ENCODE results near the gene RETN.

DNA sequence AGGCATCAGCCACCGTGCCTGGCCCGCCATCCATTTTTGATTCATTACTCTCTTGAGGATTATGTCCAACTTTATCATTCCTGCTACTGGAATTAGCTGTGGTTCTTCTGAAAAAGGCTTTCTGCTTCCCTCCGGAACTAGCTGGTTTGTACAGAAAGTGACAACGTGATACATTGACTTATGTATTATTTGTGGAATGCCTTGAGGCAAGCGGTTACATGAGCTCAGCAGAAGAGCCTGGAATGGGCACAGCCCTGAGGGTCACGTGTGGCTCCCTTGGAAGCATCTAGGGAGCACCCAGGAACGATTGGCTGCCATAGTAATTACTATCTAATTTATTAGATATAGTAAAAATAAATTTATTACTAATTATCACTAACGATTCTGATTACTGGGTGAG is 14.4 kb upstream of the RETN start:
- TF ChIP-seq, protein P1, sequence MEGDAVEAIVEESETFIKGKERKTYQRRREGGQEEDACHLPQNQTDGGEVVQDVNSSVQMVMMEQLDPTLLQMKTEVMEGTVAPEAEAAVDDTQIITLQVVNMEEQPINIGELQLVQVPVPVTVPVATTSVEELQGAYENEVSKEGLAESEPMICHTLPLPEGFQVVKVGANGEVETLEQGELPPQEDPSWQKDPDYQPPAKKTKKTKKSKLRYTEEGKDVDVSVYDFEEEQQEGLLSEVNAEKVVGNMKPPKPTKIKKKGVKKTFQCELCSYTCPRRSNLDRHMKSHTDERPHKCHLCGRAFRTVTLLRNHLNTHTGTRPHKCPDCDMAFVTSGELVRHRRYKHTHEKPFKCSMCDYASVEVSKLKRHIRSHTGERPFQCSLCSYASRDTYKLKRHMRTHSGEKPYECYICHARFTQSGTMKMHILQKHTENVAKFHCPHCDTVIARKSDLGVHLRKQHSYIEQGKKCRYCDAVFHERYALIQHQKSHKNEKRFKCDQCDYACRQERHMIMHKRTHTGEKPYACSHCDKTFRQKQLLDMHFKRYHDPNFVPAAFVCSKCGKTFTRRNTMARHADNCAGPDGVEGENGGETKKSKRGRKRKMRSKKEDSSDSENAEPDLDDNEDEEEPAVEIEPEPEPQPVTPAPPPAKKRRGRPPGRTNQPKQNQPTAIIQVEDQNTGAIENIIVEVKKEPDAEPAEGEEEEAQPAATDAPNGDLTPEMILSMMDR (IDR thresholded peaks at IDR 0.05), result no peak
- TF ChIP-seq POLR2A (IDR thresholded peaks at IDR 0.05), result no peak
